Choroid plexus epithelial cell (primary cell): ENCODE results near the gene SLC2A4.

Experiments used
- DNase-seq: peaks from one replicate; pipeline ENCODE4 v3.0.0-alpha.2; 2010; ENCODE audit warnings: low read depth
- H3K4me3 ChIP-seq: 2 replicates; pipeline ENCODE4 v1.5.1; 2011; ENCODE audit warnings: low read depth, mild to moderate bottlenecking, control low read depth, low read length, moderate library complexity
- TF ChIP-seq, protein P1 (sequence below): conservative IDR thresholded peaks from 2 replicates; pipeline ENCODE4 v1.5.1; 2011; ENCODE audit warnings: low read depth, mild to moderate bottlenecking, control low read depth, inconsistent platforms, low read length, moderate library complexity

SLC2A4 gene

DNA sequence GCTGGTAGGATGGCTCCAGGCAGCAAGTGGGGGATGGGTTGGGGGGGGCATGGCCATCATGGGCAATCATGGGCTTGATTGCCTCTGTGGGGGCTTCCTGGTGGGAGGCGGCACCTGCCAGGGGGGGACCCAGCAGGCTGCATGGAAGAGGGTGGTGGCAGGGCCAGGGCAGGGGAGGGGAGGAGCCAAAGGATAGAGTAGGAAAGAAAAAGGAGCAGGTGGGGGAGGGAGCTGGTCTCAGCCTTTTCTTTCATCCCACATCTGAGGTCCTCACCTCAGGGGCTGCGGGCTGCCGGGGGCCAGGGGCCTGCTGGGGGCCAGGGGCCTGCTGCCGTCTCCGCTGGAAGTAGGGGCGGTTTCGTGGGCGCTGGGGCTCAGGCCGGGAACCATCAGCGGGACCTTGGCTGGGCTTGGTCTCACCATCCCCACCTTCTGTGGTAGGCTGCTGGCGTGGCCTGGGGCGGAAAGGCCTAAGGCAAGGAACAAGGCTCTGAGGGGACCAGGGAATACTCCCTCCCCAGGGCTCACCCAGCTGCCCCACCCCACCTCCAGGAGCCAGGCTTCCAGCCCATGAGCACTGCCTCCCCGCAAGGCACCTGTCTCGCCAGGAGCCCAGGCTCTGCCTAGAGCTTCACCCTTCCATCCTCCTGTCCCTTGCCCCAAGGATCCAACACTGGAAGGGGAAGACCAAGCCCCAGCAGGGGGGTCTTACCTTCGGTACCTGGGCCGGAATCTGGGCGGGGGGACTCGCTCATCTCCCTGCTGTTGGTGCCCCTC, 7.9 kb downstream of the SLC2A4 start:
- TF ChIP-seq, protein P1, sequence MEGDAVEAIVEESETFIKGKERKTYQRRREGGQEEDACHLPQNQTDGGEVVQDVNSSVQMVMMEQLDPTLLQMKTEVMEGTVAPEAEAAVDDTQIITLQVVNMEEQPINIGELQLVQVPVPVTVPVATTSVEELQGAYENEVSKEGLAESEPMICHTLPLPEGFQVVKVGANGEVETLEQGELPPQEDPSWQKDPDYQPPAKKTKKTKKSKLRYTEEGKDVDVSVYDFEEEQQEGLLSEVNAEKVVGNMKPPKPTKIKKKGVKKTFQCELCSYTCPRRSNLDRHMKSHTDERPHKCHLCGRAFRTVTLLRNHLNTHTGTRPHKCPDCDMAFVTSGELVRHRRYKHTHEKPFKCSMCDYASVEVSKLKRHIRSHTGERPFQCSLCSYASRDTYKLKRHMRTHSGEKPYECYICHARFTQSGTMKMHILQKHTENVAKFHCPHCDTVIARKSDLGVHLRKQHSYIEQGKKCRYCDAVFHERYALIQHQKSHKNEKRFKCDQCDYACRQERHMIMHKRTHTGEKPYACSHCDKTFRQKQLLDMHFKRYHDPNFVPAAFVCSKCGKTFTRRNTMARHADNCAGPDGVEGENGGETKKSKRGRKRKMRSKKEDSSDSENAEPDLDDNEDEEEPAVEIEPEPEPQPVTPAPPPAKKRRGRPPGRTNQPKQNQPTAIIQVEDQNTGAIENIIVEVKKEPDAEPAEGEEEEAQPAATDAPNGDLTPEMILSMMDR, result no peak
- no peak for DNase-seq
- H3K4me3 ChIP-seq, result no peak overlapping the region

DNA sequence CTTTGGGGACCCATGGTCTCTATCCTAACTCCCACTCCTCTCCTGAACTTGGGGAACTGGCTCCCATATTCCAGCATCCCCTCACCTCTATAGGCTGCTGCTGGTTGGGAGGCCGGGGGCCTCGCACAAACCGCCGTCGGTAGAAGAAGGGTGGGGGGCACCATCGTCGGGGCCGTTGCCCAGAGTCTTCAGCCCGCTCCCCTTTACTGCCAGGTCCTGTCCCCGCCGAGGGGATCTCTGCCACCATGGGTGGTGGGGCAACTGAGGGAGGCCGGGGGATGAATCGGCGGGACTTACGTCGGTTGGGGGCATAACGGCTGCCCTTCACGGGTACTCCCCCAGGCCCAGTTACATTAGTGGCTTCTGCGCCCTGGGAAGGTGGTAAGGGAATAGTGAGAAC, 8.6 kb downstream of the SLC2A4 start:
- TF ChIP-seq, protein P1, result no peak
- DNase-seq, result no peak
- no peak overlapping the region for H3K4me3 ChIP-seq

DNA sequence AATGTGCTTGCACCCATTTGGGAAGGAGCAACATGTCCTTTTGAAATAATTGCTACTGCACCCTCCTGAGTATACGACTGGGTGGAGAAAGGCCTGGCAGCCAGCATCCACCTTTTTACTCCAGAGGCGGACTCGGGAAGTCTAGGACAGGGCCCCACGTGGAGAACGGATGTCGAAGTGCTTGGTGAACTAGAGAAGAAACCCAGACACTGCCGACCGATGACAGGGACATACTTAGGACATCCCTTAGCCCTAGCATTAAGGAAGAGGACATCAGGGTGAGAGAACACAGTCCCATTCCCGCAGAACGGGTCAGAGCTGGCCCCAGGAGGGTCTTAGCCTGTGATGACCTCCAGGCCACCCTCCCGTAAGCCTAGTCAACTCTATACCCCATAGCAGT, 9.2 kb downstream of the SLC2A4 start:
- TF ChIP-seq, protein P1, result no peak
- DNase-seq, result no peak
- no peak overlapping the region for H3K4me3 ChIP-seq

DNA sequence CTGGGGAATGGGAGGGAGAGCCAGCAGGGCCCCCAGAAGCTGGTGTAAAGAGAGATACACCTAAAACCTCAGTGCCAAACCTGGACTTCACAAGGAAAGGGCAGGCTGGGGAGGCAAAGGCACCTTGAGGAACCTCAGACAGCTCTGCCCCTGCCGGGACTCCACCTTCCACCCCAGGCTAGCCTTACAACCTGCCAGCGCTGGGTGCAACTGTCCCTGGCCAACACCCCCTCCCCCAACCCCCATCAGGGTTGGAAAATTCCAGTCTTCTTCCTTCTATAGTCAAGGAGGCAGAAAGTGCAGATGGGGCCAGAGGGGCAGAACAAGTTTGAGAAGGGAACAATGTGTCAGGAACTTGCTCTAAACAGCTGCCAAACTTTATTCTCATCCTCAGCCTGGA, 10.7 kb downstream of the SLC2A4 start:
- TF ChIP-seq, protein P1, result no peak
- no peak for DNase-seq
- no peak overlapping the region for H3K4me3 ChIP-seq

DNA sequence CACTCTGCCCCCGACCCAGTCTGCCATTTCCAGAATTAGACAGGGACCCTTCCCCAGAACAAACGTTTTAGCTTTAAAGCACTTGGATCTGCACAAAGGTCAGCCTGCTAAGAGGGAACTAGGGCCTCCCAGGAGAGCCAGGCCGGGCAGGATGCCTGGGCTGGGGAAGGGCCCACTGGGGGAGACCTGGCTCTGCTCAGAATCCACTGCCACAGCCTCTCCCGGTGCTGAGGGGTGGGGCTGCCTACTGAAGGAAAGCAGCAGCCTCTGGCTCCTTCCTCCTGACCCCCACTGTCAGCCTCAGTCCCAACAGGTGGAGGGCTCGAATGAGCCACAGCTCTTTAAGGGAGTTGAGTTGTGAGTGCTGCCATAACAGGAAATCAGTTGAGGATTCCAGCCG, 11.2 kb downstream of the SLC2A4 start:
- no peak overlapping the region for H3K4me3 ChIP-seq
- no peak for DNase-seq
- TF ChIP-seq, protein P1, result no peak

DNA sequence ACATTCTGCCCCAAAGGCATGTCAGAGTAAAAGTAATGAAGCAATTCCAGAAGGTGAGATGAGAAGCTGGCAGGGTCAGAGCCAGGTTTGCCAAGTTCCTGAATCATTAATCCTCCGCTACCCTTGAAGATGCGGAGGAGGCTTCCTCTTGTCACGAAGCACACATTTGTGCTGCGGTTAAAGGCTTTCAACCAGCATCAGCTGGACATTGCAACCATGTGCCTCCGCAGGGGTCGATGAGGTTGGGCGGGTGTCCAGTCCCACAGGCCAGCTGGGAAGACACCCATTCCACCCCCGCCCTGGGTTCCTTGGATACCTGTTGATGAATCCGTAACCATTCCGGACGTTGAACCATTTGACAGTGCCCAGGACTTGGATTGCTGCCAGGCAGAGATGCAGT, 11.6 kb downstream of the SLC2A4 start:
- TF ChIP-seq, protein P1, result no peak
- DNase-seq, result no peak
- no peak overlapping the region for H3K4me3 ChIP-seq
